ENCODE data around the gene SND1. TPM values are rescaled to one million over a fixed set of nuclear protein-coding genes. Genes with fewer than 3 reads are reported as not detected.

Gene SND1
- total RNA-seq, 1 experiment from 2014 or later: 139 TPM

DNA sequence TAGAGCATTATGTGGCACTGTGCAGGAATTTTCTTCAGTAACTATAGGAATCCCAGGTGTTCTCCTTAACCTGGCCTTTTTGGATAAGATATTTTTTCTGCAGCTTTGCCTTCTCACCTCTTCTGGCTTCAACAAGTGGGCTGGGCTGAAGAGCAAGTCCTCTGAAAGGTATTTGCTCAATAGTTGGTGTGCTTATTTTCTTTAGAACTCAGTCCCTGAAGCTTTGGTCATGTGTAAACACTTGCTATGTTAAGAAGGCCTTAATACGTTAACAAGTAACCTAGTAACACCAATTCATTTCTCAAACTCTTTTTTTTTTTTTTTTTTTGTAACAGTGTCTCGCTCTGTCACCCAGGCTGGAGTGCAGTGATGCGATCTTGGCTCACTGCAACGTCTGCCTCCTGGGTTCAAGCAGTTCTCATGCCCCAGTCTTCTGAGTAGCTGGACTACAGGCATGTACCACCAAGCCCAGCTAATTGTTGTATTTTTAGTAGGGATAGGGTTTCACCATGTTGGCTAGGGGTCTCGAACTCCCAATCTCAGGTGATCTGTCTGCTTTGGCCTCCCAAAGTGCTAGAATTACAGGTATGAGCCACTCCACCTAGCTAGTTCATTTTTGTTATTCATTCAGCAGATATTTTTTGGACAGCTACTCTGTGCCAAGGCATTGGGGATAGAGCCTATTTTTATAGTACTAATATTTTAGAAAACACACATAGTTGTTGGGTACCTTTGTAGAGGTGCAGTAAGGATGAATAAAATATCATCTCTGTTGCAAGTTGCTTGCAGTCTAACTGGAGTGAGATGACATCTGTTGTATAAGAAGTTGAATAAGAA lies 164.6 kb downstream of the SND1 start:
- Histone ChIP-seq H3K27me3 (ENCODE audit: low read length) (no peaks in the 10 kb centered on the region), H3K36me3 (ENCODE audit: low read depth, low read length) (0 out of 2 replicates have a peak, but pooled peaks cover 2% of the 10 kb centered on the region), H3K9me2 (replicated peaks; ENCODE audit: low read length) (no peaks in the 10 kb centered on the region), H3K4me2 (ENCODE audit: low read length) (no peak overlapping the region), H3F3A (ENCODE audit: low read length, unreplicated experiment) (no peaks in the 10 kb centered on the region), H3K4me3 (ENCODE audit: low read length) (no peak overlapping the region), H3K9ac (ENCODE audit: low read length) (no peak overlapping the region), H3K79me2 (ENCODE audit: low read length) (peaks cover 61% of the 10 kb centered on the region), H4K20me1 (ENCODE audit: low read length) (peaks cover 5% of the 10 kb centered on the region; the same call in 1 of the 2 replicates), H3K27ac (ENCODE audit: low read length) (no peak overlapping the region), H3K4me1 (ENCODE audit: insufficient read depth, low read length) (no peaks in the 10 kb centered on the region), H2AFZ (ENCODE audit: low read length) (no peak overlapping the region), H3K9me3 (ENCODE audit: low read length) (no peaks in the 10 kb centered on the region)
- intact Hi-C loops (cut with micrococcal nuclease): no loop called here
- ATAC-seq (no peak), DNase-seq (no peak)
- BruUV-seq (replicated peaks): no TSS peak
- POLR2A ChIA-PET (ENCODE audit: unreplicated experiment): no interaction called here
- TF ChIP-seq EZH2phosphoT487 (IDR thresholded peaks at IDR 0.05; ENCODE audit: borderline replicate concordance, low read length): no peak
- TF ChIP-seq EZH2 (IDR thresholded peaks at IDR 0.05; ENCODE audit: low read length, unreplicated experiment): no peak
- TF ChIP-seq, protein P1, sequence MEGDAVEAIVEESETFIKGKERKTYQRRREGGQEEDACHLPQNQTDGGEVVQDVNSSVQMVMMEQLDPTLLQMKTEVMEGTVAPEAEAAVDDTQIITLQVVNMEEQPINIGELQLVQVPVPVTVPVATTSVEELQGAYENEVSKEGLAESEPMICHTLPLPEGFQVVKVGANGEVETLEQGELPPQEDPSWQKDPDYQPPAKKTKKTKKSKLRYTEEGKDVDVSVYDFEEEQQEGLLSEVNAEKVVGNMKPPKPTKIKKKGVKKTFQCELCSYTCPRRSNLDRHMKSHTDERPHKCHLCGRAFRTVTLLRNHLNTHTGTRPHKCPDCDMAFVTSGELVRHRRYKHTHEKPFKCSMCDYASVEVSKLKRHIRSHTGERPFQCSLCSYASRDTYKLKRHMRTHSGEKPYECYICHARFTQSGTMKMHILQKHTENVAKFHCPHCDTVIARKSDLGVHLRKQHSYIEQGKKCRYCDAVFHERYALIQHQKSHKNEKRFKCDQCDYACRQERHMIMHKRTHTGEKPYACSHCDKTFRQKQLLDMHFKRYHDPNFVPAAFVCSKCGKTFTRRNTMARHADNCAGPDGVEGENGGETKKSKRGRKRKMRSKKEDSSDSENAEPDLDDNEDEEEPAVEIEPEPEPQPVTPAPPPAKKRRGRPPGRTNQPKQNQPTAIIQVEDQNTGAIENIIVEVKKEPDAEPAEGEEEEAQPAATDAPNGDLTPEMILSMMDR (conservative IDR thresholded peaks at IDR 0.05; ENCODE audit: low read depth, low read length): no peak
- CTCF ChIA-PET: interaction anchor here (0.6 kb wide), 1 partner anchor 393 kb away, joined by 3 read pairs; no protein-coding TSS in a partner anchor

DNA sequence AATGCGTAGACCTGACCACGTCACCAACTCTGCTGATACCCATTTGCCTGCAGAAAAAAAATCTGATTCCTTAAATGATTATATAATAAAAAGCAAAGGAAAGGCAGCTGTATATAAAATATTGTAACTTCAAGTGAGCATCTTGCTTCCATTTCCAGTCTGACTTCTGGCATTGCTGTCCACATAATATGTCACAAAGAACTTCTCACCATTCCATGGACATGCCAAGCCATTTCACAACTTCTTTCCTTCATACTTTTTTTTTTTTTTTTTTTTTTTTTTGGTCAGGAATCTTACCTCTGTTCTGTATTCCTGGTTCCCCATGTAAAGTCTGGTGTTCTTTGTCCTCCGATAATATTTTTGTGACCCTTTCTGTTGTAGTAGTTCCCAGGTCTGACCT lies 165.5 kb downstream of the SND1 start:
- Histone ChIP-seq H3K9ac (ENCODE audit: low read length) (no peak overlapping the region), H3K79me2 (ENCODE audit: low read length) (peaks cover 58% of the 10 kb centered on the region), H3K4me3 (ENCODE audit: low read length) (no peak overlapping the region), H3K27ac (ENCODE audit: low read length) (no peak overlapping the region), H3K36me3 (ENCODE audit: low read depth, low read length) (0 out of 2 replicates have a peak, but pooled peaks cover 2% of the 10 kb centered on the region), H3K27me3 (ENCODE audit: low read length) (no peaks in the 10 kb centered on the region), H3K4me1 (ENCODE audit: insufficient read depth, low read length) (peaks cover 3% of the 10 kb centered on the region), H3K9me3 (ENCODE audit: low read length) (no peaks in the 10 kb centered on the region), H3F3A (ENCODE audit: low read length, unreplicated experiment) (no peaks in the 10 kb centered on the region), H3K4me2 (ENCODE audit: low read length) (no peak overlapping the region), H3K9me2 (replicated peaks; ENCODE audit: low read length) (no peaks in the 10 kb centered on the region), H4K20me1 (ENCODE audit: low read length) (peaks cover 9% of the 10 kb centered on the region; the same call in 1 of the 2 replicates), H2AFZ (ENCODE audit: low read length) (no peak overlapping the region)
- DNase-seq: no peak
- no TSS peak for BruUV-seq (replicated peaks)
- ATAC-seq: no peak
- TF ChIP-seq, protein P1 (conservative IDR thresholded peaks at IDR 0.05; ENCODE audit: low read depth, low read length): no peak
- no peak for TF ChIP-seq EZH2 (IDR thresholded peaks at IDR 0.05; ENCODE audit: low read length, unreplicated experiment)
- ChIA-PET CTCF (no interaction called here), POLR2A (ENCODE audit: unreplicated experiment) (no interaction called here)
- intact Hi-C loops (cut with micrococcal nuclease): no loop called here

DNA sequence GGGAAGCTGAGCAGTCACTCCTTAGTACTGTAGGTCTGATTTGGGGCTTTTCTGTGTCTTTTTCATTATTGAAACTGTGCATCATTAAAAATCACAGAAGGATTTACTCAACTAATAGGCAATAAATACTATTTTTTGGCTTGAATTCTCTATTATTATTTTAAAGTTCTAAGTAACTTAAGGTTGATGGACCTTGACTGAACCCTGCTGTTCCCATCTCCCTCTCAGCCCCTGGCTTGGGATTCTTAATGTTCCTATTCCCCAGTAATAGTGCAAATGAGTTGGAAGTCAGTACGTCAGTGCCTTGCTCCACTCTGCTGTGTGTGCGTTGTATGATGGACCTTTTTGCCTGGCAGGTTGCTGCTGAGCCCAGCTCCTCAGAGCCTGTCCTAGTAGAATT lies 166.3 kb downstream of the SND1 start:
- ChIA-PET POLR2A (ENCODE audit: unreplicated experiment) (no interaction called here), CTCF (interaction anchor here (0.6 kb wide), 1 partner anchor 34 kb away, joined by 3 read pairs; no protein-coding TSS in a partner anchor)
- Histone ChIP-seq H3K4me2 (ENCODE audit: low read length) (no peak overlapping the region), H3K9me3 (ENCODE audit: low read length) (no peaks in the 10 kb centered on the region), H3F3A (ENCODE audit: low read length, unreplicated experiment) (no peaks in the 10 kb centered on the region), H3K36me3 (ENCODE audit: low read depth, low read length) (no peaks in the 10 kb centered on the region), H3K9me2 (replicated peaks; ENCODE audit: low read length) (no peaks in the 10 kb centered on the region), H4K20me1 (ENCODE audit: low read length) (peaks cover 10% of the 10 kb centered on the region; the same call in 1 of the 2 replicates), H3K4me1 (ENCODE audit: insufficient read depth, low read length) (peaks cover 12% of the 10 kb centered on the region), H3K9ac (ENCODE audit: low read length) (no peak overlapping the region), H3K4me3 (ENCODE audit: low read length) (no peak overlapping the region), H2AFZ (ENCODE audit: low read length) (no peak overlapping the region), H3K27me3 (ENCODE audit: low read length) (no peaks in the 10 kb centered on the region), H3K79me2 (ENCODE audit: low read length) (peaks cover 53% of the 10 kb centered on the region), H3K27ac (ENCODE audit: low read length) (no peak overlapping the region)
- no peak for TF ChIP-seq EZH2 (IDR thresholded peaks at IDR 0.05; ENCODE audit: low read length, unreplicated experiment)
- TF ChIP-seq, protein P1 (conservative IDR thresholded peaks at IDR 0.05; ENCODE audit: low read depth, low read length): no peak
- TF ChIP-seq EZH2phosphoT487 (IDR thresholded peaks at IDR 0.05; ENCODE audit: borderline replicate concordance, low read length): no peak
- no peak for DNase-seq
- intact Hi-C loops (cut with micrococcal nuclease): no loop called here
- BruUV-seq (replicated peaks): no TSS peak
- no peak for ATAC-seq

Measured in PC-3 (cell line).